COLO668 (cell line): ENCODE results near the gene ANKRD12.
"Not testable (repeated sequence)": the region's sequence is repeated elsewhere in the genome, so short reads cannot be mapped to it uniquely, and the experiment has no call there.

Experiments
- DNase-seq: peaks from one replicate; lab custom pipeline; 2025; ENCODE audit not compliant: unreplicated experiment; lab: John Stamatoyannopoulos, UW

The ANKRD12 gene

DNA sequence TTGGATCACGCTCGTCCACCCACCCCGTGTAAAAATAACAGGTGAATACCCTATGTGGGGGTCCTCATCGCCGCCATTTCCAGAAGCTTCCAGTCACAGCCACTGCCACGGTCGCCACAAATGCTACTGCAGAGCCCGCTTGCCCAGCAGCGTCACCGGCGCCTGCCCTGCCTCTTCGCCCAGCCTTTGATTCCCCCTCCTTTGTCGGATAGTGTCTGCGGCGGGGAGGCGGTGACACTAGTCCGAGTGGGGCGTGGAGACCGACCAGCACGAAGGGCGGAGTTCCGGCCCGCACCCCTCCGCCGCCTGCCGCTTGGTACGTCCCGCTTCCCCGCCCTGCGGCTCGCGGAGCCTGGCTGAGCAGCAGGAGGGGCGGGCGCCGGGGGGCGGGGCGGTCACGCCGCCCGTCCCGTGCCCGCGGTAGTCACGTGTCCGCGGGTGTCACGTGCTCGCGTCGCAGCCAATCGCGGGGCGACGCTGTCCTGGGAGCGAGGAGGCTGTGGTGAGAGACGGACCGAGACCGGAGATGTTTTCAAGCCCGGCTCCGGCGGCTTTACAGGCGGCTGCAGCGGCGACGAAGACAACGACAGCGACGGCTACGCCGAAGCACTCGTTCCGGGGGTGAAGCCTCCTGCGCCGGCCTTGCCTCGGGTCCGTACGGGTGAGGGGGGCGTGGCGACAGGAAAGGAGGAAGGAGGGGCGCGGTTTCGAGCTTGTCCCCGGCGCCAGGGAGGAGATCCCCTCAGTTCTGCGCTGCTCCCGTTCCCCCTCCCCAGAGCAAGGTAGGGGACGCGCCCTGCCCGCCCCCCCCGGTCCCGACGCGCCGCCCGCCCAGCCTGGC, at the start of gene ANKRD12:
TSS of gene ANKRD12 (plus strand) at position 467 of the 841 bp plus-strand sequence. CDS start 45,652 bp downstream, outside the sequence.
- peak; percentile 99 for DNase-seq

DNA sequence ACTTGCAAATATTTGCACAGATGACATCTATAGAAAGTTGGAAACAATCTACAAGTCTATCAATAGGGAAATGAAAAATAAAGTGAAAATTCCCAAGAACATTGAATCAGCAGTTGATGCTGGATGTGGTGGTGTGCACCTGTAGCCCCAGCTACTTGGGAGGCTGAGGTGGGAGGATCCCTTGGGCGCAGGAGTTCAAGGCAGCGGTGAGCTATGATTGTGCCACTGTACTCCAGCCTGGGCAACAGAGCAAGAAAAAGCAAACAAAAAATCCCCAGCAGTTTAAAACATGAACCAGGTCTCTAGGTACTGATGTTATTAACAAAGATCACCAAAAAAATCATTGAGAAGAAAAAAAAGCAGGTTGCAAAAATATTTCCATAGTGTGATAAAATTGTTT, 49.4 kb upstream of the ANKRD12 start:
- no peak for DNase-seq

DNA sequence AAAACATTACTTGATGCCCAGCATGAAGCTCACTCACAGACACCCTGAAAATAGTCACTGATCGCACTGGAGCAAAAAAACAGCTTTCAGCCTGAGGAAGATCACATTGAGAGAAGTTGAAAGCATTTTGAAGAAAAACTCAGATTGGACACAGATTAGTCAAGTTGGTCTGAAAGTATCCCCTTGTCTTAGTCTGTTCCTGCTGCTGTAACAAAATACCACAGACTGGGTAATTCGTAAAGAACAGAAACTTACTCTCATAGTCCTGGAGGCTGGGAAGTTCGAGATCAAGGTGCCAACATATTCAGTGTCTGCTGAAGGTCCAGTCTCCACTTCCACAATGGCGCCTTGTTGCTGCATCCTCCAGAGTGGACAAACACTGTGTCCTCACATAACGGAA, 48.3 kb upstream of the ANKRD12 start:
- no peak for DNase-seq

DNA sequence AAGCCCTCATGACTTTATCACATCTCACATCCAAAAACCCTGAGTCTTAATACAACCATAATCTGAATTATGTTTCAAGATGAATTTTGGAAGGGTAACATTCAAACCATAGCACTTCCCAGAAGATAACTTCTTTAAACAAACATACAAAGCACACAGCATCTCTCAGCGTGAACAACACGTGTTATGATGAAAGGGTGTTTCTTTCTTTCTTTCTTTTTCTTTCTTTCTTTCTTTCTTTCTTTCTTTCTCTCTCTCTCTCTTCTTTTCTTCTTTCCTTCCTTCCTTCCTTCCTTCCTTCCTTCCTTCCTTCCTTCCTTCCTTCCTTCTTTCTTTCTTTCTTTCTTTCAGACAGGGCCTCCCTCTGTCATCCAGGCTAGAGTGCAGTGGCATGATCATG, 47.9 kb upstream of the ANKRD12 start:
- not testable (repeated sequence) for DNase-seq

DNA sequence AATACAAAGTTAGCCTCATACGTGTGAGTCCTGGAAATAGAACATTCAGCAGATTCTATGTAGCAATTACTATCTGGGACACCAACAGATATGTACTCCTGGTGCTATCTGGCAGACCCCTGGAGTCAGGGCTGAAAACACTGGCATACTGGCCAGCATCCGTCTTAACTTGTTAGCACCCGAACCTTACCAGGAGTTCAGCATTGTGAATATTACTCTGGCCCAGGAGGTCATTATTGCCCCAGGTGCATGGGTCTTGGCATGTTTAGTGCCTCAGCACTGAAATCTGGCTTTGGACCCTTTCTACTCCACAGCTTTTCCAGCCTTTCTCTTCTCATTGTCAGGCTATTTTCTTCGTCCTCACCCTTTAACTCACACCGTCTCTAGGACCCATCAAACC, 46.0 kb upstream of the ANKRD12 start:
- no peak for DNase-seq

DNA sequence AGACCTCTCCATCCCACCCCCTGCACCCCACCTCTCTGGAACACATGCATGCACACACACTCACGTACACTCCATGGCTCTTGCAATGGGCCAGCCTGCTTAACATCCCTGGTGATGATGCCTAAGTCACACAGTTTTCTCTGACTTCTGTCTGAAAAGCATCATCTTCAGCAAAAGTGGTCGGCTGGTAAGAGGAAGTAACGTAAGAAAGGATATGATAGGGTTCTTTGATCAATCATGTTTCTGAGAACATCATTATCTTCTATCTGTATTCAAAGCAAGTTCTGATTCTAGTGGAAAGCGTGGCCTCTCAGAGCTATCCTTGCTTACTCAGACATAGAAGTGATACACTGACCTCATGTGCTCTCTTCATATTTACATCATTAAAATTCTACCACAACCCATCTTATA, 45.5 kb upstream of the ANKRD12 start:
- DNase-seq = no peak

DNA sequence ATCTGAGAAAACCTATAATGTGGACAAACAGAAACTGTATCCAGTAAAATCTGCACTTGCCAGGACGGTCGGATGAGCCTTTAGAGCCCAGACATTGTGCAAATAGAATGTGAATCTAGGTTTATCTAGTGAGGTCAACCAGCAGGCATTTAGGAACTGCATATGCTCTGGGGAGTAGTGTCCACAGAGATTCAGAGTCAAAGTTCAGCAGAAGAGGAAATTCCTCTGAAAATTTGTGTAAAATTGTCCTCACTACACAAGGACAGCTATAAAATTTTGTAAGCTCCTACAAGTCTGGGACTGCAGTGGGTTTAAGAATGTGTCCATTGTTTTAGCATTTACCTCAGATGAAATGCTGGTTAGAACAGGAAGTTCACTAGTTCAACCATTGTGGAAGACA, 43.9 kb upstream of the ANKRD12 start:
- DNase-seq = no peak

DNA sequence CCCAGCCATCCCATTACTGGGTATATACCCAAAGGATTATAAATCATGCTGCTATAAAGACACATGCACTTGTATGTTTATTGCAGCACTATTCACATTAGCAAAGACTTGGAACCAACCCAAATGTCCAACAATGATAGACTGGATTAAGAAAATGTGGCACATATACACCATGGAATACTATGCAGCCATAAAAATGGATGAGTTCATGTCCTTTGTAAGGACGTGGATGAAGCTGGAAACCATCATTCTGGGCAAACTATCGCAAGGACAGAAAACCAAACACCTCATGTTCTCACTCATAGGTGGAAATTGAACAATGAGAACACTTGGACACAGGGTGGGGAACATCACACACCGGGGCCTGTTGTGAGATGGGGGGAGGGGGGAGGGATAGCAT, 43.5 kb upstream of the ANKRD12 start:
- DNase-seq = not testable (repeated sequence)

DNA sequence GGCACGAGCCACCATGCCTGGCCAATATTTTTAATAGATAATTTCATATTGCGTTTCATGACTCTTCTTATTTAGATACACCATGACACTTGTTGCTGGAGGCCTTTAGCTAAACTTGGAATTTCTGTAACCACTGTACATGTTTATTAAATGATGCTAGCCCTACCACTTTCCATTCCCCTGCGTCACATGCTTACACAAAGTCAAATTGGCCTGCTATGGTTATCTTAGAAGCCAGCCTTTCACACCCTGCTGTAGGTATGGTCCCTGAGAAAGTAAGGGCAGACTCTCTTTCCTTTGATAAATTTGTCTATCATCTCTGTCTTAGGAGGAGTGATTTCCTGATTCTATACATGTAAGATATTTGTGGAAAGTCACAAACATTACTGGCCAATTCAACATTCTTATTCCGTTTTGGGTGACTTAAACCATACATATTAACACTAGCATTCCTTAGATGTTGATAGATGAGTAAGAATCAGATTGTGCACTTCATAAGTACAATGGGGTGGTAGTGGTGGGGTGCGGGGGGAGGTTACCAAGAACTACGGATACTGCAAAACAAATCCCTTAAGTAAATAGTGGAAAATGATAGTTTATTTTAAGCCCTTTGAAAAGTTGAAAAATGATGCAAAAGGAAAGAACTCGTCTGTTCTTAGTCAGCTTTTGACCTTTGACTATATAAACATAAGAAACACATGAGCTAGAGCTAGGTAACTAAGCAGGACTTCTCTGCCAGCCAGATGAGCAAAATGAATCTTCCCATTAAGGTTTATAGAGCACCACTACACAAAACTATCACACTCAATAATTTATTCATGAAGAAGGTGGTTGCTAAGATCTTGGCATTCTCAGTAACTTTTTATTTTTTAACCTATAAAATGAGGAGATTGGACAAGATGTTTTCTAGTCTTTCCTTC, 42.0 kb upstream of the ANKRD12 start:
- no peak for DNase-seq

DNA sequence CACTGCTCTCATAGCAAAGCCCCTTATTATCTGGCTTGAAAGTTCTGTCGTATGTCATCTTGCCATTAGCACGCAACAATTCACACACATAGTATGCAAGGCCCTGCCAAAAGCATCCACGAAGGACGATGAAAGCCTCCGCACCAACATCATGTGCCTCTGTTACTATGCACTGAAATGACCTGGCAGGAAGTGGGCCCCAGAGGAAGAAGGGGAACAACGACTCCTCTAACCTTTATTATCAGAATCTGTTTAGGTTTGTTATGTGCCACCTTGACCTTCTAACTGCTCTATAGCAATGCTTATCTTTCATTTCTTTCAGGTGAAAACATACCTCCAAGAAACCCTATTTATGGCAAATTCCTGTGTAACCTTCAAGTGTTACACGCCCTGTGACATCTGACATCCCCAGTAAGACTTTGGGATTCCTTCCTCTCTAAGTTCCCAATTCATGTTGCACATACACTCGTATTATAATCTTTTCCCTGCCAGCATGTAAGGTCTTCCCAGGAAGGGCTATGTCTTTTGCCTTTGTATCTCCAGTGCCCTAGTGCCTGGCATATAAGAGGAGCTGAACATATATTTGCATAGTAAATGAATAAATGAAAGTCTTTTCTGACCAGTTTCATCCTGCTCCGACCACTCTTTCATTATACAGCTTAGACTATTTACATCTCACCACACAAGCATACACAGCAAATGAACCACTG, 41.1 kb upstream of the ANKRD12 start:
- DNase-seq = no peak

DNA sequence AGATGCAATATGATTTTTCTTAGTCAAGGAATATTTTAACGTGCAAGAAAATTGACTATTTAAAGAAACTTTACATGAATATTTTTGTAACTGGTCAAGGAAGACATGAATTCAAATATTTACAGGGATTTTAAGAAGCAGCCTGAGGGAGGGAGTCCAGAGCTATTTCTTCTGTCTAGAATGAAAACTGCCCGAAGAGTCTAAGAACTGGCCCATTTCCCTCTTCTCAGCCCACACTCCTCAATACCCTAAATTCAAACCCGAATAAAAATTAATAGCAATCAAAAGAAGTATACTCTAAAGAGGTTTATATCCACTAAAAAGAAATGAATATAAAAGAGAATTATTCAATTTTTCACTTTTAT, 40.6 kb upstream of the ANKRD12 start:
- no peak for DNase-seq

DNA sequence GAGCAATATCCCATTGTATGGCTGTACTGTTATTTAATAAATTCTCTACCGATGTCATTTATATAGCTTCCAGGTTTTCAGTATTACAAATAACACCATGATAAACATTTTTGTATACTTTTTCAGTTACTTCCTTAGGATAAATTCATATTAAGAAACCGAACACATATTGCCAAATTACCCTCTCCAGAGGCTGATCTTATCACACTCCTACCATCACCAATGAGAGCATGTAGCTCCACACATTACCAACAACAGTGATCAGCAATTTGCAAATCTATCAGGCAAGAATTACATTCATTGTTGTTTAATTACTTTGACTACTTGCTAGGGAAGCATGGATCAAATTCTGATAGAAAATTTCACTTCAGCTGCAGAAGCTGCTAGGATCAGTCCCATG, 39.9 kb upstream of the ANKRD12 start:
- no peak for DNase-seq

DNA sequence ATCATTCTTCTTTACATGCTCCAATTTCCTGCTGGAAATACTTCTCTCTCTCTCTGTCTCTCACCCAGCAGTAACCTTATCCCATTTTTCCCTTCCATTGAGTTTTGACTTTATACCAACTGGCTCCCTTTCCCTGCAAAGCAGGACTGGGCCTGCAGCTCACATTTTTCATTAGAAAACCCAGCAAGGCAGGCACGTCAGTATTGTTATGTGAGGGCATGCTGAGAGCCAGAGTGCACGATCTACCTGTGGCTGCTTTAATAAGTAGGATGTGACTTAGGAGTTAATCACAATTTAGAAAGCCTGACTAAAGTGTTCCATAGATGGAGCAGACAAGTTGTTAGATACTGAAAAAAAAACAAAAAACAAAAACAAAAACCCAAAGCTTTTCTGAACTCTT, 39.2 kb upstream of the ANKRD12 start:
- DNase-seq = no peak

DNA sequence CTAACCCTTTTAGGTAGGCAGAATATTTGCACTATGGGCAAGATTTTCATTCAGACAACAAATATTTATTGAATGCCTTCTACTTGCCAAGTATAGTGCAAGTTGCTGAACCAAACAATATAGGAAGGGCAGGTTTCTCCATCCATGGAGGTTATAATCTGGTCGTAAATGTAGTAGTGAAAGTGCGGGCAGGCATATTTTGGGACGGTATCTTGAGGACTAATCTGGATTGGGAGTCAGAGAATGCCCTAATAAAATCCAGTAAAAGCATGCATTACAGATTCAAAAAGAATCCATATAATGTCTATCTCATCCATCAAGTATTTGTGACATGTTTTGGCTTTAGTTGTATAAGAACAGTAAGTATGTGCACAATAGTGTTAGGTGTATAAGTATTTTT, 35.8 kb upstream of the ANKRD12 start:
- no peak for DNase-seq

DNA sequence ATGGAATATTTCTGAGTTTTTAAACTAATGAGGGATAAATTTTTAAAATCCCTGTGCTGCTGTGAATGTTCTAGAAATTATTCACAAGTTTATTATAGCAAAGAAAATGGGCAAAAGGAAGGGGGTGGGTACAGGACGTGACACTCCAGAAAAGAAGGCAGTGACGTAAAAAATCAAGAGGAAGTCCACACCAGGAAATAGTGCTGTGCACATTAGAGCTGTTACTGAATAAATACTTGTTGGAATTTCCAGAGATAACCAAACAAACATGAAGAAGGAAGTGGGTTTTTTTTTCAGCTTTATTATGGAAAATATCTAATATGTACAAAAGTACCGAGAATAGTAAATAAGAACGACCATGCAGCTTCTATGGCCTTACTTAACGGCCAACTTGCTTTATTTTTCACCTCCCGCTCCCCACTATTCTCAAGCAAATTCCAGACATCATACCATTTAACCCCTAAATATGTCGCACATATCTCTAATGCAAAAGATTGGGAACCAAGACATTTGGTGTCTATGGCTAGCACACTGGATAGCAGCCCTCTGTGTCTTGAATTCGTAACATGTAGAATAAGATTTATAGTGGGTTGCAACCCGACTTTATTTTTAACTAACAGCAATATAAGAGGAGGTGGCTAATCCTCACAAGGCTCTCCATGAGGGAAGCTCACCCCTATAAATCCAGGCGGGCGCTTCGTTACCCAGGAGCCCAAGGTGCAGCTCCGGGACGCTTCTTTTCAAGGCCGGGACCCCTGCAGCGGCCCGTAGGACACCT, 34.7 kb upstream of the ANKRD12 start:
- DNase-seq = no peak

DNA sequence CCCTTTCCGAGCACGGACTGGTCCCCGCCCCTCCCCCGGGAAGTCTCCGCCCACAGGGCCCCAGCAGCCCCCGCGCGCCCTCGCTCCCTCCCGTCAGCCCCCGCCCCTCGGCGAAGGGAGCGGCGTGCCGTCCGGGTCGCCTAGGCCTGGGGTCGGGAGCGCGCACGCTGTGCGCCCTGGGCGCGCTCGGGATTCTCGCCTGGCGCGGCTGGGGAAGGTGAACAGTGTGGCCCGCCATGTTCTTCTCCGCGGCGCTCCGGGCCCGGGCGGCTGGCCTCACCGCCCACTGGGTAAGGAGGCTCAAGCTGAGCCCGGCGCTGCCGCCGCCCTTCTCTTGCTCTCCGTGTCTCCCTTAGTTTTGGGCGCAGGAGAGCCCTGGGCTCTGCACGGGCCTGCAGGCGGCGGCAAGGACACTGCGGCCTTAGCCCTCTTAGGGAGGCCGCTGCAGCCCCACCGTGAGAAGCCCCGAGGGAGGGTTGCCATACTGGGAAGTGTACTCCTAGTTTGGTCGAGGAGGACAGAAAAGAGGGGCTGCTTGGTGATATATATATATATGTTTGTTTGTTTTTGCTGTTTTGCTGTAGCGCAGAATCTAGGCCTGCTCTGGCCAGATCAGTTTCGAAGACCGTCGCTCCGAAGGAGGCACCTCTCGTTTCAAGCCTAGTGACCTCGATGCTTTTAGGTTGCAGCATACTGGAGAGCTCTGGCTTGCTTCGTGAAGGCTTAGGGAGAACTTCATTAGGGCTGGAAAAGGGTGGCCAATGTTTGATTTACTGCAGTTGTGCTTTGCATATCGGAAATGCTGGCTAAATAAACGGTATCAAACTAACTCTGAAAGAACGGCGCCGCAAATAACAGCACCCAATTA, 33.8 kb upstream of the ANKRD12 start, which contains the start of gene NDUFV2:
TSS of gene NDUFV2 (plus strand) at position 192 of the 868 bp plus-strand sequence. CDS start at position 237, 45 bp downstream.
- peak; percentile 99 for DNase-seq

DNA sequence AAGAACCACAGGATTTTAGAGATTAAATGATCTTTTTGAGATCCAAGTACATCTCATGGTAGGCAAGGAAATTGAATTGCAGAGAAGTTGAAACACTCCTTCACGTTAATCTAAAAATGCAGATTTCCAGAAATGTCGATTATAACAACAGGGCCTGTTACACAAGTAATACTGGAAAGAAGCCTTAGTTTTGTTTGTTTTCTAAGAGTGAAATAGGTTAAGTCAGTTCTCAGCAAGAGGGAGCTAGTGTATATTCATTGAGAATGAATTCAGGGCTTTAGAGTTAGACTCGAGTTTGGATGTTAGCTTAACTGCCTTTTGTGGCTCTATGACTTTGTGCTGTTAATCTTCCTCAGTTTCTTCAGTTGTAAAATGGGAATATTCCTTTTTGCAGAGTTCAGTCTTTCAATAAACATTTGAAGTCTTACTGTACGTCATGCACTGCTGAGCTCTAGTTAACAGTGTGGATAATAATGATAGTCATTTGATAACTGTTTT, 33.2 kb upstream of the ANKRD12 start:
- no peak for DNase-seq

DNA sequence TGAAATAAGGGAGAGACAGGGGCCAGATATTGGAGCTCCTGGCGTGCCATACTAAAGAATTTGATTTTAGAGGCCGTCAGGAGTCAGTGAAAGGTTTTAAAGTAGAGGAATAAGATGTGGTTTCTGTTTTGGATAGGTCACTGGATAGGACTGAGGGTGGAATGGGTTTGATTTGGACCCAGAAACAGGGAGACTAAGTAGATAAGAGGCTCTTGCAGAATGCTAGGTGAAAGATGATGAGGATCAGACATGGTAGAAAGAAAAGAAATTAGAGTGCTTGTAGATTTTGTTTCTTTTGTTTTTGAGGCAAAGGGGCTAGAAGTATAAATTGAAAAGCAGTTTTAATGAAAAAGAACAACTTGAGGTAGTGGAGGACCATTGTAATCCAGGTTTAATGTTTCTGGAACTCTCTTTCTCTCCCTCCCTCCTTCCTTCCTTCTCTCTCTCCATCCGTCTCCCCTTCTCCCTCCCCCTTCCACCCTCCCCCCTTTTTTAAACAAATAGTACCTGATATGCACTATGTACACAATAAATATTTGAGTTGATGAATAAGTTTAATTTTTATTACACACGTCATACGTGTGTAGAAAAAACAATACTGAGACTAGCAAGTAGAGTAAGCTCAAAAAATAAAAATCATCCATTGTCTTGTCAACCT, 32.2 kb upstream of the ANKRD12 start:
- no peak for DNase-seq

DNA sequence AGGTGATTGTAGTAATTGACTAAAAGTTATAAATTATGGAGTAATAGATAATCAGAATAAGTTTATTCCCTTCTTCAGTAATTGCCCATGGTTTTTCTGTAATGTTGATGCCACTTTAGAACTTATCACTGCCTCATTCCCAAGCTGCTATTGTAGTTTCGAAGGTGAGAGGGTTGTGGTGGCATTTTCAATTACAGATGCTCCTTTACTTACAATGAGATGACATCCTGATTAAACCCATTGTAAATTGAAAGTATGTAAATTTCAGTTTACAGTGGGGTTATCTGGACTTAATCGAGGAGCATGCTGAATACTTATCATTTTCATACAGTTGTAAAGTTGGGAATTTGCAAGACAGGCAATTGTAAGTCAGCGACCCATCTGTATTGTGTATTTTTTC, 31.2 kb upstream of the ANKRD12 start:
- DNase-seq = no peak
